ENCODE measurements around the gene RASA2. TPM values are rescaled to one million over a fixed set of nuclear protein-coding genes. Genes with fewer than 3 reads are reported as not detected.

The RASA2 gene
- total and polyA plus RNA-seq, 9 of the 15 experiments (the other 6 are each of a cell fraction or from before 2014, with no cell fraction given), result 2.0 to 12.8 (median 9.5) TPM

- TF ChIP-seq ZNF318 (IDR thresholded peaks at IDR 0.05; ENCODE audit: borderline replicate concordance in 1 of 2, low read depth in 1 of 2), result peak in 1 of 2 experiments; percentile 75; a peak in 1 of 4 replicates
- no peak for TF ChIP-seq HES1 (IDR thresholded peaks at IDR 0.05; ENCODE audit: low read depth)
- no peak for TF ChIP-seq ZFPM2 (CRISPR knock-in tag; IDR thresholded peaks at IDR 0.05)
- TF ChIP-seq MTA2 (IDR thresholded peaks at IDR 0.05; ENCODE audit: low read depth), result 0 out of 2 replicates have a peak, but pooled peaks have one; percentile 7
- no peak for TF ChIP-seq ZBTB34 (CRISPR knock-in tag; IDR thresholded peaks at IDR 0.05)
- TF ChIP-seq FOXP4 (CRISPR knock-in tag; IDR thresholded peaks at IDR 0.05; ENCODE audit: borderline replicate concordance), result no peak
- TF ChIP-seq ZNF644 (tag; IDR thresholded peaks at IDR 0.05; ENCODE audit: low read depth), result no peak
- peak; percentile 98 for TF ChIP-seq PKNOX1 (IDR thresholded peaks at IDR 0.05)
- no peak for TF ChIP-seq RBM34 (IDR thresholded peaks at IDR 0.05; ENCODE audit: borderline replicate concordance, insufficient read depth, low read length)
- TF ChIP-seq ARHGAP35 (IDR thresholded peaks at IDR 0.05; ENCODE audit: partially characterized antibody), result no peak
- 0 out of 2 replicates have a peak, but pooled peaks have one; percentile 40 for TF ChIP-seq JUND (IDR thresholded peaks at IDR 0.05; ENCODE audit: borderline replicate concordance, low read depth, low read length)
- peak; percentile 36; the same call in 2 of the 3 replicates for TF ChIP-seq JUND (tag; IDR thresholded peaks at IDR 0.05; ENCODE audit: borderline replicate concordance, low read depth, low read length)
- no peak for TF ChIP-seq FOXA1 (IDR thresholded peaks at IDR 0.05; ENCODE audit: borderline replicate concordance)
Observed at GRCh38 chr3:141557961-141558706, 71.3 kb downstream of the RASA2 start (continued).

All from K562 (cell line).